Small intestine (tissue), 16 donors: Measurements from ENCODE around the gene INO80C. TPM values are rescaled to one million over a fixed set of nuclear protein-coding genes. Genes with fewer than 3 reads are reported as not detected.

Experiments
- DNase-seq, 2 donors: peaks; one replicate each; pipeline versions ENCODE4 v3.0.0 to v3.0.0-alpha.2; 2013
- FAIRE-seq: peaks from 2 replicates; lab custom pipeline; 2012; peaks lifted over from hg19 to GRCh38; lab: Jason Lieb, UNC
- H3K27ac ChIP-seq, 3 donors: one replicate each; pipeline ENCODE4 v1.5.1; 2013; ENCODE audit warnings: low read length in 2 of 3, mild to moderate bottlenecking in 2 of 3, control low read depth in 1 of 3, inconsistent platforms in 1 of 3, low read depth in 1 of 3, moderate library complexity in 1 of 3
- H3K27me3 ChIP-seq, 3 donors: one replicate each; pipeline ENCODE4 v1.6.1; 2013; ENCODE audit warnings: low read length in 3 of 3, inconsistent platforms in 1 of 3; ENCODE audit not compliant: control insufficient read depth in 3 of 3, insufficient read depth in 3 of 3
- H3K36me3 ChIP-seq, 3 donors: one replicate each; pipeline ENCODE4 v1.6.1; 2013; ENCODE audit warnings: low read length in 3 of 3, inconsistent platforms in 1 of 3, low read depth in 1 of 3, mild to moderate bottlenecking in 1 of 3, moderate library complexity in 1 of 3; ENCODE audit not compliant: control insufficient read depth in 3 of 3, insufficient read depth in 2 of 3
- H3K4me1 ChIP-seq, 3 donors: one replicate each; pipeline ENCODE4 v1.6.1; 2013; ENCODE audit warnings: low read length in 2 of 3, inconsistent platforms in 1 of 3, low read depth in 1 of 3, mild to moderate bottlenecking in 1 of 3, moderate library complexity in 1 of 3; ENCODE audit not compliant: control insufficient read depth in 3 of 3, insufficient read depth in 2 of 3
- H3K4me3 ChIP-seq, 3 donors: one replicate each; pipeline ENCODE4 v1.5.1; 2013; ENCODE audit warnings: low read length in 3 of 3, control low read depth in 1 of 3, inconsistent platforms in 1 of 3, low read depth in 1 of 3, mild to moderate bottlenecking in 1 of 3, moderate library complexity in 1 of 3
- H3K9me3 ChIP-seq, 2 donors: one replicate each; pipeline ENCODE4 v1.6.1; 2013; ENCODE audit warnings: low read depth in 1 of 2, low read length in 1 of 2; ENCODE audit not compliant: control insufficient read depth in 2 of 2, insufficient read depth in 1 of 2
- WGBS, 3 donors: extraction: QIAGEN DNeasy Blood & Tissue Kit; methylation state at CpG; one replicate each; pipeline ENCODE4 v1.1.7; 2013; 5-methylcytosine and 5-hydroxymethylcytosine counted together
- long read RNA-seq, 10 donors: transcript quantifications; one replicate each; lab custom pipeline, GENCODE V29; 2026
- polyA plus RNA-seq, 4 donors: library from polyadenylated mRNA; stranded (reverse) in 3 of 4; unstranded in 1 of 4; fragments of 200-250 nt in 3 of 4; fragments of 120-200 nt in 1 of 4; gene quantifications; one replicate each; pipeline versions ENCODE4 v1.2.1 to v1.2.3, GENCODE V29; 2013
- donor health status: healthy with polysubstance abuse.
- donor health status: control.
- donor health status: control.
- donor health status: Bipolar disorder and iron deficiency.
- donor health status: healthy.

Gene INO80C
- polyA plus RNA-seq, result 10 to 100 TPM; 33.1 to 37.0 (median 35.6) TPM
- long read RNA-seq, donor 1, result 0 reads
- long read RNA-seq, donor 2, partial matches to known transcripts, result 0 of 4 reads
- long read RNA-seq, donor 2, other reads (novel, unspliced or antisense), result 0 of 4 reads
- long read RNA-seq, donor 3, partial matches to known transcripts, result 0 of 5 reads
- long read RNA-seq, donor 3, other reads (novel, unspliced or antisense), result 0 of 5 reads
- long read RNA-seq, donor 4, partial matches to known transcripts, result 0 of 1 reads
- long read RNA-seq, donor 4, other reads (novel, unspliced or antisense), result 0 of 1 reads
- long read RNA-seq, donor 5, partial matches to known transcripts, result 0 of 4 reads
- long read RNA-seq, donor 5, other reads (novel, unspliced or antisense), result 0 of 4 reads
- long read RNA-seq, donor 6, transcript INO80C-202 (5 exons, 974 nt), result major isoform, 6 of 8 reads
- long read RNA-seq, donor 6, partial matches to known transcripts, result 0 of 8 reads
- long read RNA-seq, donor 6, other reads (novel, unspliced or antisense), result 0 of 8 reads
- long read RNA-seq, donor 7, transcript INO80C-202 (5 exons, 974 nt), result major isoform, 7 of 9 reads
- long read RNA-seq, donor 7, partial matches to known transcripts, result 0 of 9 reads
- long read RNA-seq, donor 7, other reads (novel, unspliced or antisense), result 0 of 9 reads
- long read RNA-seq, donor 8, partial matches to known transcripts, result 0 of 2 reads
- long read RNA-seq, donor 8, other reads (novel, unspliced or antisense), result 0 of 2 reads
- long read RNA-seq, donor 9, partial matches to known transcripts, result 0 of 4 reads
- long read RNA-seq, donor 9, other reads (novel, unspliced or antisense), result 0 of 4 reads
- long read RNA-seq, donor 10, transcript INO80C-202 (5 exons, 974 nt), result major isoform, 9 of 11 reads
- long read RNA-seq, donor 10, partial matches to known transcripts, result 0 of 11 reads
- long read RNA-seq, donor 10, other reads (novel, unspliced or antisense), result 0 of 11 reads

- peaks cover 8 to 20% (median 20%) of the 10 kb centered on the region in 3 donors for H3K4me1 ChIP-seq
- FAIRE-seq (no peak), DNase-seq (peak; percentile 95 to 97)
- WGBS, 3 donors, result 0 to 1% (median 1%) methylated on average over 61 of the region's 61 CpGs
- no peaks in the 10 kb centered on the region for H3K27me3 ChIP-seq
- no peaks in the 10 kb centered on the region for H3K36me3 ChIP-seq
- no peaks in the 10 kb centered on the region for H3K9me3 ChIP-seq
- H3K27ac ChIP-seq, result peak within 1 kb of the TSS; percentile 96 to 99 (median 99)
- peak within 1 kb of the TSS; percentile 55 to 85 (median 72) for H3K4me3 ChIP-seq
These were observed at the start of gene INO80C for GRCh38 chr18:35497370-35498197. Gene INO80C, minus strand, starts transcription at chr18:35497960. Its CDS starts 86 bp downstream, at chr18:35497874.

- H3K27me3 ChIP-seq, result no peaks in the 10 kb centered on the region
- WGBS, 3 donors, result 17 to 62% (median 46%) methylated on average over 2 of the region's 2 CpGs
- no peak for FAIRE-seq
- no peaks in the 10 kb centered on the region for H3K36me3 ChIP-seq
- H3K4me3 ChIP-seq, result no peak overlapping the region
- H3K4me1 ChIP-seq, result peaks cover 0 to 6% (median under 1%) of the 10 kb centered on the region in 3 donors
- DNase-seq, result peak; percentile 59 to 76
- peak overlapping the region in 1 of 3 donors; percentile 34 for H3K27ac ChIP-seq
- H3K9me3 ChIP-seq, result no peaks in the 10 kb centered on the region
These were observed 49.3 kb upstream of the INO80C start for GRCh38 chr18:35547008-35547605.

- no peak overlapping the region for H3K27ac ChIP-seq
- no peak for FAIRE-seq
- no peaks in the 10 kb centered on the region for H3K36me3 ChIP-seq
- no peak for DNase-seq
- H3K9me3 ChIP-seq, result no peaks in the 10 kb centered on the region
- H3K27me3 ChIP-seq, result no peaks in the 10 kb centered on the region
- H3K4me3 ChIP-seq, result no peak overlapping the region
- H3K4me1 ChIP-seq, result no peaks in the 10 kb centered on the region
These were observed 44.6 kb upstream of the INO80C start for GRCh38 chr18:35542356-35542755.

- 92 to 100% (median 96%) methylated on average over 1 of the region's 1 CpG for WGBS, 3 donors
- H3K27me3 ChIP-seq, result no peaks in the 10 kb centered on the region
- no peaks in the 10 kb centered on the region for H3K36me3 ChIP-seq
- no peak overlapping the region for H3K27ac ChIP-seq
- FAIRE-seq, result no peak
- DNase-seq, result no peak
- H3K9me3 ChIP-seq, result peaks cover 0 to 4% of the 10 kb centered on the region in 2 donors
- no peaks in the 10 kb centered on the region for H3K4me1 ChIP-seq
- no peak overlapping the region for H3K4me3 ChIP-seq
These were observed 37.5 kb upstream of the INO80C start for GRCh38 chr18:35535297-35535696.

GRCh38 chr18:35533916-35534405 is 36.2 kb upstream of the INO80C start:
- DNase-seq (no peak), FAIRE-seq (no peak)
- Histone ChIP-seq H3K27me3 (no peaks in the 10 kb centered on the region), H3K4me1 (no peaks in the 10 kb centered on the region), H3K36me3 (no peaks in the 10 kb centered on the region), H3K9me3 (peaks cover 0 to 4% of the 10 kb centered on the region in 2 donors), H3K27ac (no peak overlapping the region), H3K4me3 (no peak overlapping the region)
- WGBS, 3 donors, result 90 to 94% (median 93%) methylated on average over 2 of the region's 2 CpGs

GRCh38 chr18:35528749-35529274 is 31.1 kb upstream of the INO80C start:
- Histone ChIP-seq H3K9me3 (no peaks in the 10 kb centered on the region), H3K36me3 (no peaks in the 10 kb centered on the region), H3K4me1 (peaks cover 0 to 10% (median 4%) of the 10 kb centered on the region in 3 donors), H3K4me3 (no peak overlapping the region), H3K27ac (no peak overlapping the region), H3K27me3 (no peaks in the 10 kb centered on the region)
- DNase-seq (no peak), FAIRE-seq (no peak)
- 78 to 88% (median 80%) methylated on average over 4 of the region's 4 CpGs for WGBS, 3 donors

- DNase-seq (no peak), FAIRE-seq (no peak)
- Histone ChIP-seq H3K36me3 (no peaks in the 10 kb centered on the region), H3K27me3 (no peaks in the 10 kb centered on the region), H3K4me3 (no peak overlapping the region), H3K4me1 (peaks cover 0 to 10% (median 4%) of the 10 kb centered on the region in 3 donors), H3K9me3 (no peaks in the 10 kb centered on the region), H3K27ac (no peak overlapping the region)
- 9 to 21% (median 11%) methylated on average over 5 of the region's 5 CpGs for WGBS, 3 donors
These were observed 28.8 kb upstream of the INO80C start for GRCh38 chr18:35526495-35527059.
